ENCODE results near the gene ADGRA1.

Gene ADGRA1

DNA sequence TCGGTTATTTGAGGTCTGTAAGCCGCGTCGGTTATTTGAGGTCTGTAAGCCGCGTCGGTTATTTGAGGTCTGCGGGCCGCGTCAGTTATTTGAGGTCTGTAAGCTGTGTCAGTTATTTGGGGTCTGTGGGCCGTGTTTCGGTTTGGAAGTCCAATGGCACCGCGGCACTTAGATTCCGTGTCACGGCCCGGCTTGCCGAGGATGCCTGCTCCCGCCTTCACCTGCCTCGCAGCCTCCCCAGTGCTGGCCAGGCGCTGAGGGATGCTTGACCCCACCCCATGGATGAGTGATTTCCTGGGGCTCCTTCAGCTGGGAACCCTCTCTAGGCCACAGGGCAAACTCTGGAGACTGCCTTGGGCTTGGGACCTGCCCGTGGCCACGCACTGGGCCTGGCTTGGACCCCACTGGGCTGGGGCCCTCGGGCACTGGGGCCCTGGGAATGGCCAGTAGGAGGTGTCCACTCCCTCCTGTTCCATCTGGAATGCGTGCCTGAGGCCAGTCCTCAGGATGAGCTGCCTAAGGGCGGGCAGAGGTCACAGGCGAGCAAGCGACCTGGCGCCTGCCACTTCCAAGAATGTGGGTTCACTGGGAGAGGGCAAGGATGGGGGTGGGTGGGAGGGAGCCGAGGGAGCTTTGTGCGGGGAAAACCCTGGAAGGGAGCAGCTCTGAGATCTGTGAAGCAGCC, 25.6 kb downstream of the ADGRA1 start:
- CTCF ChIA-PET, result interaction anchor here (1.1 kb wide), 1 partner anchor 11 kb away, joined by 4 read pairs; no protein-coding TSS in a partner anchor
- no peaks in the 10 kb centered on the region for H3K36me3 ChIP-seq (ENCODE audit: control insufficient read depth in 2 of 2, insufficient read depth in 1 of 2, low read length in 2 of 2)

More for the DNA sequence above, 25.6 kb downstream of the ADGRA1 start:
- TF ChIP-seq ZFP3 (tag by site-specific recombination; IDR thresholded peaks at IDR 0.05; ENCODE audit: low read depth) (no peak), PATZ1 (tag by site-specific recombination; IDR thresholded peaks at IDR 0.05) (no peak), MEIS1 (CRISPR knock-in tag; IDR thresholded peaks at IDR 0.05; ENCODE audit: borderline replicate concordance) (no peak), ZBTB10 (tag by site-specific recombination; IDR thresholded peaks at IDR 0.05) (no peak), ZNF223 (tag by site-specific recombination; IDR thresholded peaks at IDR 0.05) (no peak), ZNF18 (tag by site-specific recombination; IDR thresholded peaks at IDR 0.05) (no peak), ZBTB7A (tag by site-specific recombination; IDR thresholded peaks at IDR 0.05; ENCODE audit: low read depth) (no peak), GLI4 (tag by site-specific recombination; IDR thresholded peaks at IDR 0.05) (no peak), ZNF174 (tag by site-specific recombination; IDR thresholded peaks at IDR 0.05) (no peak), ZNF621 (tag by site-specific recombination; IDR thresholded peaks at IDR 0.05) (no peak), PRDM1 (tag by site-specific recombination; IDR thresholded peaks at IDR 0.05) (no peak), ZNF747 (tag by site-specific recombination; IDR thresholded peaks at IDR 0.05) (no peak), WT1 (tag by site-specific recombination; IDR thresholded peaks at IDR 0.05) (no peak)
- TF ChIP-seq, protein P1, sequence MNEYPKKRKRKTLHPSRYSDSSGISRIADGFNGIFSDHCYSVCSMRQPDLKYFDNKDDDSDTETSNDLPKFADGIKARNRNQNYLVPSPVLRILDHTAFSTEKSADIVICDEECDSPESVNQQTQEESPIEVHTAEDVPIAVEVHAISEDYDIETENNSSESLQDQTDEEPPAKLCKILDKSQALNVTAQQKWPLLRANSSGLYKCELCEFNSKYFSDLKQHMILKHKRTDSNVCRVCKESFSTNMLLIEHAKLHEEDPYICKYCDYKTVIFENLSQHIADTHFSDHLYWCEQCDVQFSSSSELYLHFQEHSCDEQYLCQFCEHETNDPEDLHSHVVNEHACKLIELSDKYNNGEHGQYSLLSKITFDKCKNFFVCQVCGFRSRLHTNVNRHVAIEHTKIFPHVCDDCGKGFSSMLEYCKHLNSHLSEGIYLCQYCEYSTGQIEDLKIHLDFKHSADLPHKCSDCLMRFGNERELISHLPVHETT (tag by site-specific recombination; IDR thresholded peaks at IDR 0.05), result no peak
- TF ChIP-seq, protein P2, sequence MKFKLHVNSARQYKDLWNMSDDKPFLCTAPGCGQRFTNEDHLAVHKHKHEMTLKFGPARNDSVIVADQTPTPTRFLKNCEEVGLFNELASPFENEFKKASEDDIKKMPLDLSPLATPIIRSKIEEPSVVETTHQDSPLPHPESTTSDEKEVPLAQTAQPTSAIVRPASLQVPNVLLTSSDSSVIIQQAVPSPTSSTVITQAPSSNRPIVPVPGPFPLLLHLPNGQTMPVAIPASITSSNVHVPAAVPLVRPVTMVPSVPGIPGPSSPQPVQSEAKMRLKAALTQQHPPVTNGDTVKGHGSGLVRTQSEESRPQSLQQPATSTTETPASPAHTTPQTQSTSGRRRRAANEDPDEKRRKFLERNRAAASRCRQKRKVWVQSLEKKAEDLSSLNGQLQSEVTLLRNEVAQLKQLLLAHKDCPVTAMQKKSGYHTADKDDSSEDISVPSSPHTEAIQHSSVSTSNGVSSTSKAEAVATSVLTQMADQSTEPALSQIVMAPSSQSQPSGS (tag by site-specific recombination; IDR thresholded peaks at IDR 0.05; ENCODE audit: low read depth), result no peak
- no peak overlapping the region for H3K4me3 ChIP-seq (ENCODE audit: low read depth, low read length)
- no peaks in the 10 kb centered on the region for H3K9me3 ChIP-seq (ENCODE audit: control insufficient read depth, insufficient read depth, low read depth, low read length)
- no peaks in the 10 kb centered on the region for H3K4me1 ChIP-seq (ENCODE audit: control insufficient read depth, insufficient read depth, low read length)
- no peak overlapping the region for H3K27ac ChIP-seq (ENCODE audit: extremely low read depth, low read depth, low read length)
- POLR2A ChIA-PET, result no interaction called here
